Neural cell (in vitro differentiated cells): ENCODE data around the gene DCST1. TPM values are rescaled to one million over a fixed set of nuclear protein-coding genes. Genes with fewer than 3 reads are reported as not detected.

Source experiments
- H2AFZ ChIP-seq: fragments of 200-600, 300-800 bp; sonication (generic), shearing (Covaris generic); 2 replicates; pipeline ENCODE4 v1.6.0; 2014; ENCODE audit warnings: low read depth, mild to moderate bottlenecking, antibody characterized with exemption, low read length, moderate library complexity
- H3F3A ChIP-seq: fragments of 200-600 bp; shearing (Covaris generic); 2 replicates; pipeline ENCODE4 v1.6.1; 2016; ENCODE audit warnings: mild to moderate bottlenecking, moderate library complexity, mixed read lengths, antibody characterized with exemption, low read length; ENCODE audit not compliant: insufficient read depth, poor library complexity, severe bottlenecking
- H3K27ac ChIP-seq: fragments of 200-600, 300-800 bp; sonication (generic), shearing (Covaris generic); 2 replicates; pipeline ENCODE4 v1.5.1; 2014; ENCODE audit warnings: mild to moderate bottlenecking, low read length, moderate library complexity
- H3K27me3 ChIP-seq: fragments of 300-800, 200-600 bp; sonication (generic), shearing (Covaris generic); 2 replicates; pipeline ENCODE4 v1.6.0; 2014; ENCODE audit warnings: mild to moderate bottlenecking, low read depth, low read length, moderate library complexity; ENCODE audit not compliant: insufficient read depth
- H3K36me3 ChIP-seq: fragments of 300-800, 200-600 bp; sonication (generic), shearing (Covaris generic); 2 replicates; pipeline ENCODE4 v1.5.1; 2014; ENCODE audit warnings: mild to moderate bottlenecking, antibody characterized with exemption, low read length, moderate library complexity; ENCODE audit not compliant: insufficient read depth
- H3K4me2 ChIP-seq: fragments of 300-800, 200-600 bp; sonication (generic), shearing (Covaris generic); 2 replicates; pipeline ENCODE4 v1.6.0; 2014; ENCODE audit warnings: mild to moderate bottlenecking, low read length
- H3K4me3 ChIP-seq: fragments of 300-800, 200-600 bp; sonication (generic), shearing (Covaris generic); 2 replicates; pipeline ENCODE4 v1.5.1; 2014; ENCODE audit warnings: mild to moderate bottlenecking, low read length, moderate library complexity
- H3K79me2 ChIP-seq: fragments of 200-600 bp; shearing (Covaris generic); replicated peaks from 2 replicates; pipeline ENCODE4 v1.6.0; 2014; ENCODE audit warnings: mild to moderate bottlenecking, low read length, moderate library complexity; ENCODE audit not compliant: insufficient read depth
- H3K9ac ChIP-seq: fragments of 300-800, 200-600 bp; sonication (generic), shearing (Covaris generic); 2 replicates; pipeline ENCODE4 v1.6.1; 2016; ENCODE audit warnings: mild to moderate bottlenecking, low read length, mixed read lengths
- H3K9me2 ChIP-seq: fragments of 200-600 bp; shearing (Covaris generic); 2 replicates; pipeline ENCODE4 v1.6.1; 2016; ENCODE audit warnings: mild to moderate bottlenecking, low read length, mixed read lengths; ENCODE audit not compliant: insufficient read depth
- H3K9me3 ChIP-seq: fragments of 200-600, 300-800 bp; sonication (generic), shearing (Covaris generic); 2 replicates; pipeline ENCODE4 v1.6.1; 2016; ENCODE audit warnings: mild to moderate bottlenecking, mixed run types, low read length, moderate library complexity, mixed read lengths
- H4K20me1 ChIP-seq: fragments of 200-600 bp; shearing (Covaris generic); 2 replicates; pipeline ENCODE4 v1.6.1; 2016; ENCODE audit warnings: mild to moderate bottlenecking, mixed run types; ENCODE audit not compliant: insufficient read depth
- EP300 ChIP-seq: fragments of 450-650 bp; conservative IDR thresholded peaks from 2 replicates; pipeline ENCODE4 v1.6.1; 2014; ENCODE audit warnings: antibody characterized with exemption, mild to moderate bottlenecking, moderate library complexity; ENCODE audit not compliant: poor library complexity, severe bottlenecking
- EZH2 ChIP-seq: fragments of 200-600, 300-800 bp; shearing (Covaris generic), sonication (generic); IDR thresholded peaks from 2 replicates; pipeline ENCODE4 v1.6.1; 2014; ENCODE audit warnings: antibody characterized with exemption, low read length, borderline replicate concordance, mild to moderate bottlenecking; ENCODE audit not compliant: insufficient read depth, poor library complexity, severe bottlenecking
- MXI1 ChIP-seq: fragments of 450-650 bp; conservative IDR thresholded peaks from 2 replicates; pipeline ENCODE4 v1.6.1; 2014; ENCODE audit warnings: antibody characterized with exemption, mild to moderate bottlenecking; ENCODE audit not compliant: poor library complexity, severe bottlenecking
- POLR2AphosphoS5 ChIP-seq: IDR thresholded peaks from 2 replicates; pipeline ENCODE4 v1.6.1; 2012
- RAD21 ChIP-seq: fragments of 450-650 bp; conservative IDR thresholded peaks from 2 replicates; pipeline ENCODE4 v1.6.1; 2014; ENCODE audit warnings: antibody characterized with exemption, mild to moderate bottlenecking, moderate library complexity
- SMC3 ChIP-seq: fragments of 450-650 bp; conservative IDR thresholded peaks from 2 replicates; pipeline ENCODE4 v1.6.1; 2014; ENCODE audit warnings: antibody characterized with exemption, mild to moderate bottlenecking, moderate library complexity; ENCODE audit not compliant: poor library complexity
- TAF1 ChIP-seq: IDR thresholded peaks from 2 replicates; pipeline ENCODE4 v1.6.1; 2012; ENCODE audit warnings: low read depth
- polyA plus RNA-seq: library from polyadenylated mRNA; depleted of rRNA; stranded (reverse); fragments of >200 nt; gene quantifications from 2 replicates; pipeline ENCODE4 v1.2.3, GENCODE V29; 2014
- TF ChIP-seq, protein P1 (sequence below): fragments of 450-650 bp; IDR thresholded peaks from 2 replicates; pipeline ENCODE4 v1.5.1; 2014; ENCODE audit warnings: antibody characterized with exemption, mild to moderate bottlenecking, moderate library complexity; ENCODE audit not compliant: poor library complexity, severe bottlenecking
- TF ChIP-seq, protein P2 (sequence below): IDR thresholded peaks from 2 replicates; pipeline ENCODE4 v1.6.1; 2012; ENCODE audit warnings: borderline replicate concordance

The DCST1 gene
- polyA plus RNA-seq, 1 donor from 2014 or later: not detected

DNA sequence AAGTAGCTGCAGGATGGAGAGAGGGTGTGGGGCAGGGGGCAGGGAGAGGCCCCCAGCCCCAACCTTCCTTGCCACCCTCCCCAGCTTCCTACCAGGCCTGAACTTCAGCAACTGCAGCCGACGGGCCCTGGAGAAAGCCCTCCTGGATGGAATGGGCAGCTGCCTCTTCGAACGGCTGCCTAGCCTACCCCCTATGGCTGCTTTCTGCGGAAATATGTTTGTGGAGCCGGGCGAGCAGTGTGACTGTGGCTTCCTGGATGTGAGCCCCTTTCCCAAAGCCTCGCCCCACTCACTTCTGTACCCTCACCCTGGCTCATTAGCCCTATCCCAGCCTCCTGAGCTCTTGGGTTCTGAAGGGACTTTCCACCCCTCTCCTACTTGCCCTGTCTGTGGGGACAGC is 23.5 kb downstream of the DCST1 start:
- Histone ChIP-seq H3K36me3 (no peaks in the 10 kb centered on the region), H3K9me3 (no peaks in the 10 kb centered on the region), H3F3A (no peaks in the 10 kb centered on the region), H3K9me2 (no peaks in the 10 kb centered on the region), H4K20me1 (no peaks in the 10 kb centered on the region), H3K27ac (no peak overlapping the region), H2AFZ (no peak overlapping the region), H3K4me3 (no peak overlapping the region), H3K27me3 (no peaks in the 10 kb centered on the region), H3K79me2 (no peaks in the 10 kb centered on the region), H3K9ac (no peak overlapping the region), H3K4me2 (no peak overlapping the region)
- TF ChIP-seq, protein P1, sequence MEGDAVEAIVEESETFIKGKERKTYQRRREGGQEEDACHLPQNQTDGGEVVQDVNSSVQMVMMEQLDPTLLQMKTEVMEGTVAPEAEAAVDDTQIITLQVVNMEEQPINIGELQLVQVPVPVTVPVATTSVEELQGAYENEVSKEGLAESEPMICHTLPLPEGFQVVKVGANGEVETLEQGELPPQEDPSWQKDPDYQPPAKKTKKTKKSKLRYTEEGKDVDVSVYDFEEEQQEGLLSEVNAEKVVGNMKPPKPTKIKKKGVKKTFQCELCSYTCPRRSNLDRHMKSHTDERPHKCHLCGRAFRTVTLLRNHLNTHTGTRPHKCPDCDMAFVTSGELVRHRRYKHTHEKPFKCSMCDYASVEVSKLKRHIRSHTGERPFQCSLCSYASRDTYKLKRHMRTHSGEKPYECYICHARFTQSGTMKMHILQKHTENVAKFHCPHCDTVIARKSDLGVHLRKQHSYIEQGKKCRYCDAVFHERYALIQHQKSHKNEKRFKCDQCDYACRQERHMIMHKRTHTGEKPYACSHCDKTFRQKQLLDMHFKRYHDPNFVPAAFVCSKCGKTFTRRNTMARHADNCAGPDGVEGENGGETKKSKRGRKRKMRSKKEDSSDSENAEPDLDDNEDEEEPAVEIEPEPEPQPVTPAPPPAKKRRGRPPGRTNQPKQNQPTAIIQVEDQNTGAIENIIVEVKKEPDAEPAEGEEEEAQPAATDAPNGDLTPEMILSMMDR: no peak
- TF ChIP-seq SMC3: no peak
- TF ChIP-seq MXI1: no peak
- no peak for TF ChIP-seq TAF1
- TF ChIP-seq EP300: no peak
- TF ChIP-seq RAD21: no peak
- TF ChIP-seq, protein P2, sequence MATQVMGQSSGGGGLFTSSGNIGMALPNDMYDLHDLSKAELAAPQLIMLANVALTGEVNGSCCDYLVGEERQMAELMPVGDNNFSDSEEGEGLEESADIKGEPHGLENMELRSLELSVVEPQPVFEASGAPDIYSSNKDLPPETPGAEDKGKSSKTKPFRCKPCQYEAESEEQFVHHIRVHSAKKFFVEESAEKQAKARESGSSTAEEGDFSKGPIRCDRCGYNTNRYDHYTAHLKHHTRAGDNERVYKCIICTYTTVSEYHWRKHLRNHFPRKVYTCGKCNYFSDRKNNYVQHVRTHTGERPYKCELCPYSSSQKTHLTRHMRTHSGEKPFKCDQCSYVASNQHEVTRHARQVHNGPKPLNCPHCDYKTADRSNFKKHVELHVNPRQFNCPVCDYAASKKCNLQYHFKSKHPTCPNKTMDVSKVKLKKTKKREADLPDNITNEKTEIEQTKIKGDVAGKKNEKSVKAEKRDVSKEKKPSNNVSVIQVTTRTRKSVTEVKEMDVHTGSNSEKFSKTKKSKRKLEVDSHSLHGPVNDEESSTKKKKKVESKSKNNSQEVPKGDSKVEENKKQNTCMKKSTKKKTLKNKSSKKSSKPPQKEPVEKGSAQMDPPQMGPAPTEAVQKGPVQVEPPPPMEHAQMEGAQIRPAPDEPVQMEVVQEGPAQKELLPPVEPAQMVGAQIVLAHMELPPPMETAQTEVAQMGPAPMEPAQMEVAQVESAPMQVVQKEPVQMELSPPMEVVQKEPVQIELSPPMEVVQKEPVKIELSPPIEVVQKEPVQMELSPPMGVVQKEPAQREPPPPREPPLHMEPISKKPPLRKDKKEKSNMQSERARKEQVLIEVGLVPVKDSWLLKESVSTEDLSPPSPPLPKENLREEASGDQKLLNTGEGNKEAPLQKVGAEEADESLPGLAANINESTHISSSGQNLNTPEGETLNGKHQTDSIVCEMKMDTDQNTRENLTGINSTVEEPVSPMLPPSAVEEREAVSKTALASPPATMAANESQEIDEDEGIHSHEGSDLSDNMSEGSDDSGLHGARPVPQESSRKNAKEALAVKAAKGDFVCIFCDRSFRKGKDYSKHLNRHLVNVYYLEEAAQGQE: no peak
- no peak for TF ChIP-seq EZH2
- TF ChIP-seq POLR2AphosphoS5: no peak

DNA sequence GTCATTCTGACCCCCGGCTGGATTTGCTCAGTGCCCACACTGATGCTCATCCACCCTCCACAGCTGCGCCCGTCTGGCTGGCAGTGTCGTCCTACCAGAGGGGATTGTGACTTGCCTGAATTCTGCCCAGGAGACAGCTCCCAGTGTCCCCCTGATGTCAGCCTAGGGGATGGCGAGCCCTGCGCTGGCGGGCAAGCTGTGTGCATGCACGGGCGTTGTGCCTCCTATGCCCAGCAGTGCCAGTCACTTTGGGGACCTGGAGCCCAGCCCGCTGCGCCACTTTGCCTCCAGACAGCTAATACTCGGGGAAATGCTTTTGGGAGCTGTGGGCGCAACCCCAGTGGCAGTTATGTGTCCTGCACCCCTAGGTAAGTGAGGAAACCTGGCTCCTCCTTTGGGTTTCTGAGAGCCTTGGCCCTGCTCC is 24.2 kb downstream of the DCST1 start:
- Histone ChIP-seq H3K4me2 (no peak overlapping the region), H3K9ac (no peak overlapping the region), H3K27me3 (no peaks in the 10 kb centered on the region), H2AFZ (no peak overlapping the region), H3K4me3 (no peak overlapping the region), H3F3A (no peaks in the 10 kb centered on the region), H4K20me1 (no peaks in the 10 kb centered on the region), H3K9me2 (no peaks in the 10 kb centered on the region), H3K36me3 (no peaks in the 10 kb centered on the region), H3K79me2 (no peaks in the 10 kb centered on the region), H3K9me3 (no peaks in the 10 kb centered on the region), H3K27ac (no peak overlapping the region)
- TF ChIP-seq TAF1: no peak
- TF ChIP-seq, protein P1: no peak
- TF ChIP-seq SMC3: no peak
- TF ChIP-seq, protein P2: no peak
